OCI-LY7 (cell line): ENCODE data around the gene PCBD1.

Experiments
- EZH2phosphoT487 ChIP-seq: fragments of 200-600 bp; sonication (generic); IDR thresholded peaks from 2 replicates; pipeline ENCODE4 v1.6.1; 2018; ENCODE audit warnings: low read depth, borderline replicate concordance, mild to moderate bottlenecking, mixed run types, antibody characterized with exemption, low read length, moderate library complexity, mixed read lengths
- TF ChIP-seq, protein P1 (sequence below): fragments of 200-600 bp; sonication (generic); conservative IDR thresholded peaks from 2 replicates; pipeline ENCODE4 v1.5.1; 2014; ENCODE audit warnings: mild to moderate bottlenecking, antibody characterized with exemption, low read length, moderate library complexity, mixed read lengths

DNA sequence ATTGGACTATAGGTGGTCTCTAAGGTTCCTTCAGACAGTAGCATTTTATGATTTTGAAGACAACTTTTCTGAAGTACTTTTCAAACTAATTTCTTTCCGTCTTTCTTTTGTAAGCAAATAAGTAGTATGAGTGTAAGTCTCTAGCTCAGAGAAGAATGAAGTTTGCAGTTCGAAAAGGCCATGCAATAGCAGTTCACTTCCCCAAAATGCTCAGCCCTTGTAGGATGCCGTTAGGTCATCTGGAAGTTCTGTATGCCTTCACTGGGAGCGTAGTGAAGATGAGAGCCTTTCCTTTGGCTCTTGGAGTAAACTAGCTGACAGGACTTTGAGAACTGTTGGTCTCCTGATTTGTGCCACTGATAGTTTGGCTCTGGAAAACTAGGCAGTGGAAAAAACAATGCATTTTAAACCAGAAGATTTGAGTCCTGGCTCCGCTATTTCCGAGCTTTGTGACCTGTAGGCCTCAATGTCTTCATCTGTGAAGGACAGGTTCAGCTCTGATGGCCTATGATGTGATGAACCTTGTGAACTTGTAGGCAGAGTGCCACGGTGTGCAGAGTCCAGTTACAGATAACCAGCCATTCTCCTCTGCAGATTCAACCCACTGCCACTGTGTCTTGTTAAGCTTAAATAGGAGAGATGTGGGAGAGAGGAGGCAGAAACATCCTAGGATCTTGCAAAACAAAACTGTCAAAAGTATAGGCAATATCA is 53.8 kb downstream of the PCBD1 start:
- TF ChIP-seq, protein P1, sequence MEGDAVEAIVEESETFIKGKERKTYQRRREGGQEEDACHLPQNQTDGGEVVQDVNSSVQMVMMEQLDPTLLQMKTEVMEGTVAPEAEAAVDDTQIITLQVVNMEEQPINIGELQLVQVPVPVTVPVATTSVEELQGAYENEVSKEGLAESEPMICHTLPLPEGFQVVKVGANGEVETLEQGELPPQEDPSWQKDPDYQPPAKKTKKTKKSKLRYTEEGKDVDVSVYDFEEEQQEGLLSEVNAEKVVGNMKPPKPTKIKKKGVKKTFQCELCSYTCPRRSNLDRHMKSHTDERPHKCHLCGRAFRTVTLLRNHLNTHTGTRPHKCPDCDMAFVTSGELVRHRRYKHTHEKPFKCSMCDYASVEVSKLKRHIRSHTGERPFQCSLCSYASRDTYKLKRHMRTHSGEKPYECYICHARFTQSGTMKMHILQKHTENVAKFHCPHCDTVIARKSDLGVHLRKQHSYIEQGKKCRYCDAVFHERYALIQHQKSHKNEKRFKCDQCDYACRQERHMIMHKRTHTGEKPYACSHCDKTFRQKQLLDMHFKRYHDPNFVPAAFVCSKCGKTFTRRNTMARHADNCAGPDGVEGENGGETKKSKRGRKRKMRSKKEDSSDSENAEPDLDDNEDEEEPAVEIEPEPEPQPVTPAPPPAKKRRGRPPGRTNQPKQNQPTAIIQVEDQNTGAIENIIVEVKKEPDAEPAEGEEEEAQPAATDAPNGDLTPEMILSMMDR: no peak
- TF ChIP-seq EZH2phosphoT487: no peak
